ENCODE measurements around the gene SHH. TPM values are rescaled to one million over a fixed set of nuclear protein-coding genes. Genes with fewer than 3 reads are reported as not detected.

SHH gene
- polyA plus RNA-seq, 10 donors: 0.04 to 4.6 (median 0.07) TPM

DNA sequence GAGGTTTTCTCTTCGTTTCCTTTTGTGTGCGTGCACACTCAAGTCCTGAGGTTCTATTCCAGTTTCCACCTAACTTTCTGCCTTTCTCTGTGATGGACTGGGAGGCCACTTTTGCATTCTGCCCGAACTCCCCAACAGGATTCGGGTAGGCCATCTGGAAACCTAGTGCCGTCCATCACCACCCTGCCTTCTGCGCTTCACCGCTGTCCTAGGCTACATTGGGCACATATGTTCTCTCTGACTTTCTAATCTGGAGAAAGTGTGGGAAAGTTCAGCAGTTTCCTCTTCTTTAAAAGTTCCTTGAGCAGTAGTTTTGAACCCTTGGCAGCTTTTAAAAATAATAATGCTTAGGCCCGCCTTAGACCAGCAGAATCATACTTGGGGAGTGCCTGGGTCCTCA is 46.8 kb downstream of the SHH start:
- DNase-seq: no peak

DNA sequence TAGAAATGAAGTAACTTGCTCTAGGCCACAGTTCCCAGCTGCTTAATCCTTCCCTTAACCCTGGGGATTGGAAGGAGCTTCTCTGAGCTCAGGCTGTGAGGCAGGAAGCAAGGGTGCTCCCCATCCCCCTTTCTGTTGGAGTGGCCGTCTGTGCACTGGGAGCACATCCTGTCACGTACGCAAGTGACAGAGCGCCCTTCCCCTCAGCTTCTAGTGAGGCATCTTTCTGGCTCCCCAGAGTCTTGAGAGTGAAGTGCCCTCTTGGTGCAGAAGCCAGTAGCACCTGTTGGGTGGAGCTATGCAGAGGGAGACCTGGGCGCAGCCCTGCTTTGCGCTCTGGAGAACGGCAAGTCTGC is 47.8 kb downstream of the SHH start:
- peak in 1 of 3 donors; percentile 22 for DNase-seq

DNA sequence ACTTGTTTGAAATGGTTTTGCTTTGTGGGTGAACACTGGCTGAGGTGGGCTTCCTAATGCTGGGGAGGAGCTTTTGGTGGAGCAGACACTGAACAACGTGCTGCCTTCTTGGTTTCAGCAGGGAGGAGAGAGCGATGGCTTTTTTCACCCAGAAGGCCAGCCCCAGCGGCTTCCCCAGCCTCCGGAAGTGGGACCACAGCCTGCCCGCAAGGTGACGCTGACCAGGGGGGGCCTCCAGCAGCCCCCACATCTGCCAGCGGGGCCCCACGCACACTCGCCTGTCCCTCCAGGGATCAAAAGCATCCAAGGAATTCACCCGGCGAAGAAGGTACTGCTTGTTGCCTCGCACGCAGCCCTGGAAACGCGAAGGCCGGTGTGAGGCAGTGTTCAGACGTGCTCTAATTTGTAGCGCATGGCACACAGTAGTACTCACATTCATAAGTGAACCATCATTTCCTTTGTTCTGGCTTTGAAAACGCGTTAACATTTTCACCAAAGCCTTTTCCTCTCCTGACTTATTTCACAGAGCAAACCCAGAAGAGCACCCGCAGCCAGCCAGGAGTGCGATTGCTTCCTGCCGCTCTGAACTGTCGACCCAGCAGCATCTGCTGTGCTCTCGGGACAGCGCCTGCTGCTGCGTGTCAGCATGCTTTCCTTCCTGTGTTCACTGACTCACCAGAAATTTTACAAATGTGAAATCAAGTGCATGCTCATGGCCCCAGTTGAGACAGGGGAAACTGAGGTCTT is 48.4 kb downstream of the SHH start:
- peak; percentile 30 to 75 (median 55) for DNase-seq

DNA sequence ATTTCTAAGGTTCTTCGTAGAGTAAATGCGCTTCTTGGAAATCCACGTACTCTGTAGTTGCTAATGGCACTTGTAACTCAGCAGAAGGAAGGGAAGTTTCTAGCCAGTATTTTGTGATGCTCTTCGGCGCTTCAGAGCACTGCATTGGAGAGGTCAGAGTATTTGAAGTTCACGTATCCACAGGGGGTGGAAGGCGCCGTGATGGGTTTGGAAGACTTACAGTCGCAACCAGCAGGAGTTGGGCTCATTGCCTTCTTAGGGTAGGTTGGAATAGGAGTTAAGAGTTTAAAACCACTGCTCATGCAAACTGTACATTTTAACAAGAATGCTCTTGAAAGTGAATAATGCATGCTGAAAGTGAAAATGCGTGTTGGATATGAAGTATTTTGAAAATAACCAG is 49.1 kb downstream of the SHH start:
- DNase-seq: peak in 1 of 3 donors; percentile 18

DNA sequence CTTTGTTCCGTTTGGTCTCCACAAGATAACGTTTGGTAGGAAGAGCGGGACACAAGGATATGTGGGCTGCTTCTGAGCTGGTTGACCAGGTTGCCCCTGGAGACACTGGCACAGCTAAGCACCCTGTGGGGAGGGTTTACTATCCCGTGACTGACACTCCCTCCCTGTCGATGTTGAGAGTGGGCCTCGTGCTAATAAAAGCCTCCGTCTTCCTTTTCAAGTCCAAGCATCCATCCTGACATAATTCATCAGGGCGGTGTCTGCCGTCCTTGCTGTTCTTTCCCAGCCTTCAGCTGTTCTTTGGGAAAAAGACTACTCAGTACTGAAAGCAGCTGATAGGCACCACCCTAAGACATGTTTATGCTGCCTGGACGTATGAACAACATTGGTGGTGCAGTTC is 49.6 kb downstream of the SHH start:
- DNase-seq: peak; percentile 27 to 61 (median 36)

DNA sequence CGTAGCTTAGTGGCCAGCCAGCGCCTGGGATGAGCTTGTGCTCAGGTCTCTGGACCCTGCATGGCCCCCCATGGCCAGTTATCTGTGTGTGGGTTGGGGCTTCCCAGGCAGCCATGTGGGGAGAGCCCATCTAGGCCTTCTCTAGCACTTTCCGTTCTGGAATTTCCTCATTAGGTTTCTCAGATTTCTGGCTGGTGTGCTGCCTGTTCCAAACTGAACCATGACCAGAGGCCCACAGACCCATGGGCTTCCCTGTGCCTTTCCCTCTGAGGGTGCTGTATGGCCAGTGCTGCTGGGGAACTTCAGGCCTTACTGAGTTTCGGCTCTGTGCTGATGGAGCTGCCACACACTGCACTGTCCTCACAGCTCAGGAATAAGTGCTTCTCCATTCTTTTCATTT is 50.2 kb downstream of the SHH start:
- peak in 1 of 3 donors; percentile 7 for DNase-seq

DNA sequence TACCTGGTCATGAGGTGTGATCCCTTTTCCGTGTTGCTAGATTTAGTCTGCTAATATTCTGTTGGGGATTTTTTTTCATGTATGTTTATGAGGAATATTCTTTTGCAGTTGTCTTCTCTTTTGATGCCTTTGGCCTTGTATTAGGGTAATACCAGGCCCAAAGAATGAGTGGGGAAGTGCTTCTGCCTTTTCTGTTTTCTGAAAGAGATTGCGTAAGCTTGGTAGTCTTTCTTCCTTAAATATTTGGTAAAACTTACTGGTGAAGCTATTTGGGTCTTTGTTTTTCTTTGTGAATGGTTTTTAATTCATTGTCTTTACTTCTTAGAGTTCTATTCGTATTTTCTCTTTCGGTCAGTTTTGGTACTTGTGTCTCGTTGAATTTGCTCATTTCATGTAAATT is 51.1 kb downstream of the SHH start:
- DNase-seq: no peak

DNA sequence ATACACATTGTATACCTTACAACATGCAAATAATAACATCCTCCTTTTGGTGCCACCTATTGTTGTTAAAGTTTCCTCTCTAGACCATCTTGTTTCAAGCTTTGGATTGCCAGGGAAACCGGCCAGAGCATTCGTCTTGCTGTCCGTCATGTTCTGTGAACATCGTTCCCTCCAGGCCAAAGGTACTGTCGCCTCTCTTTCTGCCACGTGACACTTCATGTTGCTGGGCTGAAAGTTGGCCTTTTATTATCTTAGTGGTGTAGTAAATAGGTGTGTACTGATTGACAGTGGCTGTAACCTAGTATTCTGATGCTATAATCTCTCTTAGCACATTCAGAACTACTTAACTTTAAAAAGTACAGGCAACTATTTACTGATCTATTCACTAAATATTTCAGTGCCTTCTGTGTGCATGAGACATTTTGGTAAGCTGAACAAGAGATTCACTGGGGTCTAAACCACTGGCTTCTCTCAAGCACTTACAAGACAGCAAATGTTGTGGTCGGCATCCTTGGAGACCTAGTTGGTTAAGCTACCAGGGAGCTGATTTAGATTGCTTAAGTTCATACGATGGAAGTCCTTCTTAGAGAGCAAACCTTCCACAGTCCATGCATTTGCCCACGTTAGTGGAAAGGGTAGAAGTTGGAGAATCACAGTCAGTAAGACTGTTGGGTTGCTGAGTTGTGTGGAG is 52.4 kb downstream of the SHH start:
- no peak for DNase-seq

DNA sequence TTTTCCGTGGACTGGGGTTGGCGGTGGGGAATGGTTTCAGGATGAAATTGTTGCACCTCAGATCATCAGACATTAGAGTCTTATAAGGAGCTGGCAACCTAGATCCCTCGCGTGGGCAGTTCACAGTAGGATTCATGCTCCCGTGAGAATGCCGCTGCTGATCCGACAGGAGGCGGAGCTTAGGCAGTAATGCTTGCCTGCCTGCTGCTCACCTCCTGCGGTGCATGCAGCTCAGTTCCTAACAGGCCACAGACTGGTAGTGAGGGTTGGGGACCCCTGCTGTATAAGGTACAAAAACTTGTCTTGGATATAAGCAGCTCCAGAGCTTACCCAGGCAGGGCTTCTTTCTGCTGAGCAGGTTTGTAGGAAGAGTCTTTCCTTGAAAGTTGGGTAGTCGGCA is 53.9 kb downstream of the SHH start:
- no peak for DNase-seq

DNA sequence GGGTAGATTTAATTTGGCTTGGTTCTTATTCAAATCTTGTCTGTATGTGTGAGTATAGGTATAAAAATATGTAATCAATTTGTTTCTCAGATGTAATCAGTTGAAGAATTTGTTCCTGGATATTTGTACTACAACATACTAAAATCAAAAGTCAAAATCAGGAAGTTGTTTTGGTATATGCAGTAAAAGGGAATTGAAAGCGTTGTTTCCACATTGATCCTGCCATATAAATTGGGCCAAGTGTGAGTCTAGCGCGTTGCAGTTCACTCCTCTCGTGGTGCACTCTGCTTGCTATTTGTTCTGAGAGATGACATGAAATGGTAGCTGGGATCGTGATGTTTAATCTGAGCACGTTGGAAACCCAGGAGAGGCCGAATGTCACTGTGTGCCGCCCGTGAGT is 55.9 kb downstream of the SHH start:
- peak in 1 of 3 donors; percentile 19 for DNase-seq

DNA sequence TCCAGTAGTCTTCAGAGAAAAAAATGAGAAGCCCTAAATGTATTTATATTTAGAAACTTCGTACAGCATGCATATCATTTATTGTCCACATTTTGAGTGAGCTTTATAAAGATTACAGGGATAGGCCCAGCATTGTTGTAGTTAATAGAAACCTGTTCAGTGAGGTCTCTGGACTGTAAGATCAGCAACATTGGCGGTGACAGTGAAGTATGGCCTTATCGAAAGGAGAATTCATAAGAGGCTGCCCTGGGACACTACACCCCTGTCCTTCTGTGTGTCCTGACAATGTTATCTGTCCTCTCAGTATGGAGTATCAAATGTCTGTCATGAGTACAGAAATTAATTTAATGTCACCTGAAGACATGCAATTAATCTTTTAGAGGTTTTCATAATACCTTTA is 57.2 kb downstream of the SHH start:
- DNase-seq: no peak

DNA sequence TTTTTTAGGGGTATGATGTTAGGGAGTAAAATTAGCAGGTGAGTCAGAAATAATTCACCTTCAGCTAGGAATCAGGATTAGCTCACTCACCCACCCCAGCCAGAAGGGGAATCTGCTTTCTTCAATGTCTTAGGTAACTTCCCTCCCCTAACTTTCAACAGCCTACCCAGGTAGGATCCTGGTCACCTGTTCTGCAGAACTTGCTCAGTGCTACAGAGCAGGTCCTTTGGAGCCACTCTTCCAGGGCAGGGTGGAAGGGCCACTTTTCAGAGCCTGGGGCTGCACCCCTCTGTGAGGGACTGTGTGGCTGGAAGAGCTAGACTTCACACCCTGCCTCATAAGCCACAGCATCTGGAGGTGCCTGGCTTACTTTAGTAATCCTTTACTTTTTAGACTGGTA is 58.1 kb downstream of the SHH start:
- DNase-seq: no peak

DNA sequence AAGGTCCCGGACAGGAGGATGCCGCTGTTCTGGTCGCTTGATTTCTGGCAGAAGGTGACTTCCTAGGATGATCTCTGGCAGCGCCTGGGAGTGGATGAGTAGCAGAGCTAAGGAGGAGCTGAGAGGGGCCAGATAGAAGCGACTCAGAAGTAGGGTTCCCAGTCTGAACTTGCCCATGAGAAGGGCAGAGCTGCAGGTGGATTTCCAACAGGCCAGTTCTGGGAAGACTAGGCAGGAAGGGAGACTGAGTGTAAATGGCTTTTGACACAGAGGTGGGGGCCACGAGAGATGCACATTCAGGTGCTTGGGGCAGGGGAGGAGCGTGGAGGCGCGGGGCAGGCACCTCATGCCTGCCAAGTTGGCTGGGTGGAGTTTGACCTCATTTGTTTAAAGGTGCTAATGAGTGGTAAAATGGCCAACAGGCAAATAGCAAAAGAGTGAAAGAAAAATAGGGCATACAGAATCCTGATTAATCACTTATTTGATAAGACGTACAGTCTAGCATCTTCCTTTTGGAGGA is 58.8 kb downstream of the SHH start:
- DNase-seq: no peak

DNA sequence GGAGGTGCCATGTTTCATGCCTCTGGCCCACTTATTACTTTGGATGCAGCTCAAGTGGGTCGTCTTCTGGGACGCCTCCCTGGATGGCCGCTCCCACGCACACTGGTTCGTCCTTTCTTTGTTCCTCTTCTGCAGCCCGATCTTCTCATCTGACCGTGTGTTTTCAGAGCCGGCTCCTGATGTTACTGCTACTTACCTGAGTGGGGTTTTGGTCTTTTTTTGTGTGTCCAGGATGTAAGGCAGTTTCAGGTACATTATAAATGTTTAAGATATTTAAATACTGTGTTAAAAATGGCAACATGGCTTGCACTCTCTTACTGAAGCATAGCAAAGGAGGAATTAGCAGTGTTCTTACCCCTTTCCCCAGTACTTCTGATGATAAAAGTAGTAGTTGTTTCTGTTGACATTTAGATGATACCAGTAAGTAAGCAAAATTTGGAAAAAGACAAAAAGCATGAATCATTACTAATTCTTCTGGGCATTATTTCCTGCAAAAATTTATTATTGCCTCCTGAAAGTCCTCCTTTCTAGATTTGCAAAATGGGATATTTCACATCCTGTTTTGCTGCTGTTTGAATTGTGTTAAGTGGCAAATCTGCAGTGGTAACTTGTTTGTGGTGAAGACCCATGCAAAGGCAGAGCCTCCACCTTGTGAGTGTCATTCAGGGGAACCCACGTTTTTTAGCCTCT is 59.4 kb downstream of the SHH start:
- DNase-seq: no peak

DNA sequence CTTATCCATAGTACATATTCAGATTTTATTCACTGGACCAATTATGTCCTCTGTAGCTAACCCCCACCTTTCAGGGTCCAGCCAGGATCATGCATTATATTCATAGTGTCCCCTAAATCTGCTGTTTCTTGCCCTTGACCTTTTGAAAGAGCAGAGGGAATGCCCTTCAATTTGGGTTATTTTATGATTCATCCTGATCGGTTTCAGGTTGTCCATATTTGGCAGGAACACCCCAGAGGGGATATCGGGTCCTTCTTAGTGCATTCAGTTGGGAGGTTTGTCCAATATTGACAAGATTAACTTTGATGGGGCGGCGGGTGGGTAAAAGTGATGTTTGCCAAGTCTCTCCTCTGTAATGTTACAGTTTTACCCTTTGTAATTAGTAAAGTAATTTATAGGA is 60.9 kb downstream of the SHH start:
- no peak for DNase-seq

DNA sequence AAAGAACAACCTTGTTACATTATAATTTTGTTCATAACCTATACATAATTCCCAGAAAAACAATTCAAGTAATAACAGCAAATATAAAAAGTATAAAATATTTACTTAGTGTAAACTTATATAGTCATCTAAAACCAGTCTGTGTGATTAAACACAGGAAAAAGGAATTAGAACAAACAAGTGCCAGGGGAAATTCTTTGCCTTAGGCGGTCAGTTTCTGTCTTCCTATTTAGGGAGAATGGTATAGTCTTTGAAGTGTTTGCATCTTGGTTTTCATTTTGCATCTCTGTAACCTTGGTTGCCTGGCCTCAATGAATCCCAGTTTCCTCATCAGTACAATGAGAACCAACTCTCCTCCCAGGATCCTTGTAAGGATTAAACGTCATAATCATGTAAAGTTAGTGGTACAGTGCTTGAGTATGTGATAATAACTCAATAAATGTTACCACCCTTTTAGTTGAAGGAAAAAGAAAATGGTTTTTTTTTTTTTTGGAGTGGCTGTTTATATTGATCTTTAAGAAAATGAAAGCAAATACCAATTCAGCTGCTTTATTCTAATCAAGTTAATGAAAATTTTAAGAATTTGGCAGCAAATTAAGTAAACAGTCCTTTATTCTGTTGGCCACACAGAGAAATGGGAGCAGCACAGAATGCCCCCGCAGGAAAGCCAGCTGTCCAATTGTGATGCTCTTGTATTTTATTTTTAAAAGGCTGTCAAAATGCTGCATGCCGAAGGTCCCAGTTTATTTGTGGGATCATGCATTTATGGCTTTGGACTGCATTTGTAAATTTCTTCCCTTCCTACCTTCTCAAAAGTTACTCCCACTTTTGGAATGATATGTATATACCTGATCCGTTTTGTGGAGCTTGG is 61.8 kb downstream of the SHH start:
- no peak for DNase-seq

Other genes with a start within 250 kb of the SHH start
- gene RBM33, start 167.8 kb downstream of the SHH start, polyA plus RNA-seq (ENCODE audit: insufficient read length in 10 of 10): 10 to 100 TPM; 19.5 to 33.5 (median 23.7) TPM

All from muscle of back (tissue), 11 donors.